ENCODE results near the gene GRIP2.

GRIP2 gene

GRCh38 chr3:14485981-14486380 is 54.2 kb downstream of the GRIP2 start:
- H3K4me3 ChIP-seq (ENCODE audit: low read depth, low read length) = no peak overlapping the region
- no peak for TF ChIP-seq CTCF (IDR thresholded peaks at IDR 0.05; ENCODE audit: low read depth, low read length)
- no peak for TF ChIP-seq MAX (IDR thresholded peaks at IDR 0.05; ENCODE audit: low read depth, low read length)
- no peak for TF ChIP-seq MYC (IDR thresholded peaks at IDR 0.05; ENCODE audit: low read depth, low read length)
- no peak for TF ChIP-seq POLR2A (IDR thresholded peaks at IDR 0.05; ENCODE audit: extremely low read depth, insufficient read length)
- no peak for DNase-seq (ENCODE audit: low read depth)

GRCh38 chr3:14484741-14485140 is 55.4 kb downstream of the GRIP2 start:
- DNase-seq (ENCODE audit: low read depth) = no peak
- no peak for TF ChIP-seq MYC (IDR thresholded peaks at IDR 0.05; ENCODE audit: low read depth, low read length)
- TF ChIP-seq MAX (IDR thresholded peaks at IDR 0.05; ENCODE audit: low read depth, low read length) = no peak
- no peak for TF ChIP-seq CTCF (IDR thresholded peaks at IDR 0.05; ENCODE audit: low read depth, low read length)
- TF ChIP-seq POLR2A (IDR thresholded peaks at IDR 0.05; ENCODE audit: extremely low read depth, insufficient read length) = no peak
- no peak overlapping the region for H3K4me3 ChIP-seq (ENCODE audit: low read depth, low read length)

GRCh38 chr3:14483286-14483685 is 56.9 kb downstream of the GRIP2 start:
- no peak overlapping the region for H3K4me3 ChIP-seq (ENCODE audit: low read depth, low read length)

GRCh38 chr3:14482271-14482721 is 57.8 kb downstream of the GRIP2 start:
- TF ChIP-seq POLR2A (IDR thresholded peaks at IDR 0.05; ENCODE audit: extremely low read depth, insufficient read length) (no peak), MYC (IDR thresholded peaks at IDR 0.05; ENCODE audit: low read depth, low read length) (no peak), CTCF (IDR thresholded peaks at IDR 0.05; ENCODE audit: low read depth, low read length) (no peak), MAX (IDR thresholded peaks at IDR 0.05; ENCODE audit: low read depth, low read length) (no peak)
- DNase-seq (ENCODE audit: low read depth) = no peak
- H3K4me3 ChIP-seq (ENCODE audit: low read depth, low read length) = no peak overlapping the region

More at GRCh38 chr3:14483286-14483685, 56.9 kb downstream of the GRIP2 start:
- TF ChIP-seq CTCF (IDR thresholded peaks at IDR 0.05; ENCODE audit: low read depth, low read length) (no peak), MAX (IDR thresholded peaks at IDR 0.05; ENCODE audit: low read depth, low read length) (no peak), MYC (IDR thresholded peaks at IDR 0.05; ENCODE audit: low read depth, low read length) (no peak), POLR2A (IDR thresholded peaks at IDR 0.05; ENCODE audit: extremely low read depth, insufficient read length) (no peak)
- no peak for DNase-seq (ENCODE audit: low read depth)

GRCh38 chr3:14481646-14482036 is 58.5 kb downstream of the GRIP2 start:
- TF ChIP-seq MYC (IDR thresholded peaks at IDR 0.05; ENCODE audit: low read depth, low read length) = no peak
- TF ChIP-seq CTCF (IDR thresholded peaks at IDR 0.05; ENCODE audit: low read depth, low read length) = no peak
- TF ChIP-seq MAX (IDR thresholded peaks at IDR 0.05; ENCODE audit: low read depth, low read length) = no peak
- no peak for TF ChIP-seq POLR2A (IDR thresholded peaks at IDR 0.05; ENCODE audit: extremely low read depth, insufficient read length)
- DNase-seq (ENCODE audit: low read depth) = no peak
- no peak overlapping the region for H3K4me3 ChIP-seq (ENCODE audit: low read depth, low read length)
